Panc1 (cell line): ENCODE data around the gene STARD7. TPM values are rescaled to one million over a fixed set of nuclear protein-coding genes. Genes with fewer than 3 reads are reported as not detected.

Source experiments
- ATAC-seq: fragments of 200-7000 bp; cut with Tn5 transposase; 2 replicates; pipeline ENCODE4 v1.9.1; 2020; ENCODE audit warnings: mild to moderate bottlenecking, moderate library complexity
- BruUV-seq: library from RNA; stranded (reverse); fragments of 400-500 nt; replicated peaks from 2 replicates; lab custom pipeline; 2021; lab: Mats Ljungman, UMichigan
- CTCF ChIA-PET: fragments of 300-600 bp; sonication (Branson Sonifier 250); formaldehyde crosslinking; loops from one replicate; lab custom pipeline; 2022; ENCODE audit warnings: antibody characterized with exemption; lab: Charles Lee
- POLR2A ChIA-PET: fragments of 300-600 bp; sonication (Branson Sonifier 250); formaldehyde crosslinking; loops from one replicate; lab custom pipeline; 2022; ENCODE audit warnings: antibody characterized with exemption; lab: Charles Lee
- DNase-seq: peaks from one replicate; pipeline ENCODE4 v3.0.0-alpha.2; 2010; ENCODE audit warnings: low read depth, low spot score
- H3K27ac ChIP-seq: 2 replicates; pipeline ENCODE4 v1.5.1; 2011; ENCODE audit warnings: mild to moderate bottlenecking, low read length, inconsistent platforms
- H3K27me3 ChIP-seq: fragments of 200-500 bp; sonication (Bioruptor generic); 2 replicates; pipeline ENCODE4 v1.6.0; 2014; ENCODE audit warnings: low read length, inconsistent platforms; ENCODE audit not compliant: control insufficient read depth, insufficient read depth
- H3K36me3 ChIP-seq: fragments of 200-500 bp; sonication (Bioruptor generic); 2 replicates; pipeline ENCODE4 v1.5.1; 2014; ENCODE audit warnings: inconsistent platforms, mild to moderate bottlenecking, low read length, moderate library complexity; ENCODE audit not compliant: control insufficient read depth, insufficient read depth
- H3K4me1 ChIP-seq: 2 replicates; pipeline ENCODE4 v1.5.1; 2011; ENCODE audit warnings: inconsistent platforms, mild to moderate bottlenecking, low read length, moderate library complexity; ENCODE audit not compliant: control insufficient read depth, insufficient read depth
- H3K4me3 ChIP-seq, 2 experiments: 2 replicates each; pipeline ENCODE4 v1.5.1; 2011 to 2012; ENCODE audit warnings: low read depth in 2 of 2, low read length in 2 of 2, mild to moderate bottlenecking in 2 of 2, inconsistent platforms in 1 of 2, moderate library complexity in 1 of 2
- H3K9me3 ChIP-seq: fragments of 200-500 bp; sonication (Bioruptor generic); 2 replicates; pipeline ENCODE4 v1.5.1; 2014; ENCODE audit warnings: low read depth, mild to moderate bottlenecking, inconsistent platforms, low read length, moderate library complexity; ENCODE audit not compliant: control insufficient read depth, insufficient read depth
- POLR2AphosphoS5 ChIP-seq: IDR thresholded peaks from 2 replicates; pipeline ENCODE4 v1.6.1; 2012; ENCODE audit warnings: mild to moderate bottlenecking, low read depth, low read length, moderate library complexity
- REST ChIP-seq, 2 experiments: IDR thresholded peaks; 2 replicates each; pipeline ENCODE4 v1.6.1; 2011 to 2012; ENCODE audit warnings: low read depth in 2 of 2, control low read depth in 1 of 2, low read length in 1 of 2, mild to moderate bottlenecking in 1 of 2, moderate library complexity in 1 of 2; ENCODE audit not compliant: insufficient read depth in 1 of 2
- SIN3A ChIP-seq: IDR thresholded peaks from 2 replicates; pipeline ENCODE4 v1.6.1; 2012; ENCODE audit warnings: low read depth, mild to moderate bottlenecking, low read length, moderate library complexity, borderline replicate concordance; ENCODE audit not compliant: insufficient read depth
- TCF7L2 ChIP-seq: IDR thresholded peaks from 2 replicates; pipeline ENCODE4 v1.6.1; 2011; ENCODE audit warnings: mild to moderate bottlenecking, low read depth, low read length, inconsistent platforms
- in situ Hi-C: cut with HindIII; loops from 2 replicates; pipeline ENCODE4 v1.10.0; 2016; ENCODE audit warnings: low sequenced_read_pairs, low pct_unique_long_range_greater_than_20kb
- intact Hi-C: fragments of 100-400 bp; cut with micrococcal nuclease; formaldehyde crosslinking; loops from one replicate; pipeline ENCODE4 v1.10.0; 2022; ENCODE audit not compliant: unreplicated experiment
- total RNA-seq: library from RNA; stranded (reverse); gene quantifications from one replicate; pipeline ENCODE4 v1.2.1, GENCODE V29; 2021; ENCODE audit not compliant: unreplicated experiment
- TF ChIP-seq, protein P1 (sequence below): fragments of 450-650 bp; IDR thresholded peaks from 2 replicates; pipeline ENCODE4 v1.5.1; 2017; ENCODE audit warnings: mild to moderate bottlenecking

Gene STARD7
- total RNA-seq, 1 experiment from 2014 or later: 133 TPM

- Histone ChIP-seq H3K4me3 (no peak overlapping the region), H3K27ac (no peak overlapping the region), H3K4me1 (no peaks in the 10 kb centered on the region), H3K36me3 (no peaks in the 10 kb centered on the region), H3K27me3 (no peaks in the 10 kb centered on the region), H3K9me3 (no peaks in the 10 kb centered on the region)
- peak; percentile 43 for ATAC-seq
- CTCF ChIA-PET: interaction anchor here (0.6 kb wide), 1 partner anchor 11 kb away, joined by 3 read pairs; no protein-coding TSS in a partner anchor
- TF ChIP-seq REST (IDR thresholded peaks at IDR 0.05; ENCODE audit: insufficient read depth in 1 of 2, low read depth in 2 of 2, low read length in 1 of 2): no peak
- TF ChIP-seq TCF7L2: no peak
- TF ChIP-seq SIN3A: no peak
- TF ChIP-seq POLR2AphosphoS5: no peak
- TF ChIP-seq, protein P1, sequence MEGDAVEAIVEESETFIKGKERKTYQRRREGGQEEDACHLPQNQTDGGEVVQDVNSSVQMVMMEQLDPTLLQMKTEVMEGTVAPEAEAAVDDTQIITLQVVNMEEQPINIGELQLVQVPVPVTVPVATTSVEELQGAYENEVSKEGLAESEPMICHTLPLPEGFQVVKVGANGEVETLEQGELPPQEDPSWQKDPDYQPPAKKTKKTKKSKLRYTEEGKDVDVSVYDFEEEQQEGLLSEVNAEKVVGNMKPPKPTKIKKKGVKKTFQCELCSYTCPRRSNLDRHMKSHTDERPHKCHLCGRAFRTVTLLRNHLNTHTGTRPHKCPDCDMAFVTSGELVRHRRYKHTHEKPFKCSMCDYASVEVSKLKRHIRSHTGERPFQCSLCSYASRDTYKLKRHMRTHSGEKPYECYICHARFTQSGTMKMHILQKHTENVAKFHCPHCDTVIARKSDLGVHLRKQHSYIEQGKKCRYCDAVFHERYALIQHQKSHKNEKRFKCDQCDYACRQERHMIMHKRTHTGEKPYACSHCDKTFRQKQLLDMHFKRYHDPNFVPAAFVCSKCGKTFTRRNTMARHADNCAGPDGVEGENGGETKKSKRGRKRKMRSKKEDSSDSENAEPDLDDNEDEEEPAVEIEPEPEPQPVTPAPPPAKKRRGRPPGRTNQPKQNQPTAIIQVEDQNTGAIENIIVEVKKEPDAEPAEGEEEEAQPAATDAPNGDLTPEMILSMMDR: no peak
- intact Hi-C loops (no loop called here), in situ Hi-C loops (loop anchor here (25.0 kb wide), 1 partner anchor 108 kb away; the partner anchor contains the start of genes CIAO1 and TMEM127)
- POLR2A ChIA-PET: no interaction called here
- DNase-seq: no peak
- no TSS peak for BruUV-seq
These were observed 54.6 kb downstream of the STARD7 start for GRCh38 chr2:96153991-96154431.

- ChIA-PET POLR2A (no interaction called here), CTCF (no interaction called here)
- ATAC-seq (no peak), DNase-seq (no peak)
- TF ChIP-seq POLR2AphosphoS5: no peak
- TF ChIP-seq REST (IDR thresholded peaks at IDR 0.05; ENCODE audit: insufficient read depth in 1 of 2, low read depth in 2 of 2, low read length in 1 of 2): no peak
- TF ChIP-seq TCF7L2: no peak
- TF ChIP-seq SIN3A: no peak
- TF ChIP-seq, protein P1: no peak
- Histone ChIP-seq H3K4me3 (no peak overlapping the region), H3K27ac (no peak overlapping the region), H3K36me3 (no peaks in the 10 kb centered on the region), H3K27me3 (no peaks in the 10 kb centered on the region), H3K4me1 (peaks cover 1% of the 10 kb centered on the region), H3K9me3 (no peaks in the 10 kb centered on the region)
- intact Hi-C loops: no loop called here
- no TSS peak for BruUV-seq
- in situ Hi-C loops: loop anchor here (25.0 kb wide), 1 partner anchor 109 kb away; the partner anchor contains the start of genes CIAO1 and TMEM127
These were observed 55.3 kb downstream of the STARD7 start for GRCh38 chr2:96153291-96153713.
